ENCODE results near the gene CWC22. TPM values are rescaled to one million over a fixed set of nuclear protein-coding genes. Genes with fewer than 3 reads are reported as not detected.
"Not testable (repeated sequence)": the region's sequence is repeated elsewhere in the genome, so short reads cannot be mapped to it uniquely, and the experiment has no call there.

The CWC22 gene
- total RNA-seq, 1 donor from 2014 or later, result 30.0 TPM

DNA sequence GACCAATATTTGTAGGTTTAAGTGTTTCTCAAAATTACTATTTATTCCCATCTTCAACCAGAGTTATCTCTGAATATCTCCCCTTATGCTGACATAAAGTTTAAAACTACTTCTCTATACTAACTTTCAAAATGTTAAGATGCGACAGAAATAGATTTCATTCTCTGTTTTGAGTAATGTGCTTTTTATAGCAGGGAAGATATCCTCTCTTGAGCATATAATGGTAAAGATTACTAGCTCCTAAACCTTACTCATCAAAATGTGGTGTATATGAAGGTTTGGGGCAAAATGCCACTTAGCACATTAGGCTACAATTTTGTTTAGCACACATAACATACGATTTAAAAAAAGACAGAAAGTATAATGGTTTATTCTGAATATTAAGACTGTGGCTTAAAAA lies 54.4 kb downstream of the CWC22 start:
- intact Hi-C loops (cut with micrococcal nuclease), result no loop called here
- no peak for DNase-seq
- H3K36me3 Mint-ChIP-seq (ENCODE audit: low read depth), result peaks cover 52% of the 10 kb centered on the region

DNA sequence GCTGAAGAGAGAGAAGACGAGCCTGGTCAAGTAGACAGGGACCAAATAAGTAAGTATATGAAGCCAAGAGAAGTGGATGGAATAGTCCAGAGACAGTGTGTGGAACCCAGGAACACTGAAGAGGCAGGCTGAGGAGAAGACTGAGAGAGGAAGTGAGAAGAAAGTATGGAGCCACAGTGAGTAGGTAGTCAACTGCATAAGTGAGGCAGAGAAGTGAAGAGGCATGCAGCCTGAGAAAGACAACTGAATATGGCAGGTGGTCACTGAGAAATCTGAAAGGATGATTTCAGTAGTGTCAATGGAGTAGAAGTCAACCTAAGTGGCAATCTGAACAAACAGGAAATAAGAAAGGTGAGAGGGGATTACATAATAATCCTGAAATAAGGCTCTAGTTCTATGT lies 55.4 kb downstream of the CWC22 start:
- intact Hi-C loops (cut with micrococcal nuclease), result no loop called here
- Mint-ChIP-seq H3K27ac (no peak overlapping the region), H3K36me3 (ENCODE audit: low read depth) (peaks cover 49% of the 10 kb centered on the region), H3K27me3 (no peaks in the 10 kb centered on the region), H3K4me3 (no peak overlapping the region), H3K9me3 (no peaks in the 10 kb centered on the region), H3K4me1 (no peaks in the 10 kb centered on the region)
- no peak for DNase-seq

More for the DNA sequence above, 54.4 kb downstream of the CWC22 start:
- H3K27ac Mint-ChIP-seq, result no peak overlapping the region
- H3K4me1 Mint-ChIP-seq, result no peaks in the 10 kb centered on the region
- H3K27me3 Mint-ChIP-seq, result no peaks in the 10 kb centered on the region
- H3K9me3 Mint-ChIP-seq, result no peaks in the 10 kb centered on the region
- H3K4me3 Mint-ChIP-seq, result no peak overlapping the region

DNA sequence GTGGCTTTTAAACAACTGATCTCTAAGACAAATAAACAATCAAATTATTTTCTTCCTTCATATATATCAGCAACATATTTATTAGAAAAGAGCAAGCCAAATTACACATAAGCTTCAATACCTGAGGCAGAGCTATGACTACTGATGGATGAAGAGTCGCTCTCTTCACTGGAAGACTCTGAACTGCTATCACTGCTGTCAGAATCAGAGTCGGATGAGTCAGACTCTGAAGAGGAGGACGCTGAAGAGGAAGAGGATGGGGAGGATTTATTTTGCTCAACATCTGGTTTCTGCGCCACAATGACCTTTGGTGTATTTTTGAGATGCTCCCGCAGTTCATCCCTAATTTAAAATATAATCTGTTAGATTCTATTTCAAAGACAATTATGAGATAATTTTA lies 56.7 kb downstream of the CWC22 start:
- Mint-ChIP-seq H3K27me3 (no peaks in the 10 kb centered on the region), H3K9me3 (no peaks in the 10 kb centered on the region), H3K27ac (no peak overlapping the region), H3K36me3 (ENCODE audit: low read depth) (peaks cover 52% of the 10 kb centered on the region), H3K4me1 (no peaks in the 10 kb centered on the region), H3K4me3 (no peak overlapping the region)
- DNase-seq, result no peak
- intact Hi-C loops (cut with micrococcal nuclease), result no loop called here

DNA sequence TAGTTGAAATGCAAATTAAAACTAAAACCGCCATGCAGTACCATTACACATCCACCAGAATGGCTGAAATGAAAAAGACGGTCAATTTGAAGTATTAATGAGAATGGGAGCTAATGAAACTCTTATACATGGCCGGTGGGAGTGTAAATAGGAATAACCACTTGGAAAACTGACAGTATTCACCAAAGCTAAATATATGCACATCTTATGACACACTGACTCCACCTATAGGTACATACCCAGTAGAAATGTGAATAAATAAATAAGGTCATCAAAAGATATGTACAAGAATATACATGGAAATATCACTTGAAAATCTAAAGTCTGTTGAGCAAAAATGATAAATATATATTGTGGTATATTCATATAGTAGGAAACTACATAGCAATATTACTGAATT lies 57.7 kb downstream of the CWC22 start:
- H3K36me3 Mint-ChIP-seq (ENCODE audit: low read depth), result peaks cover 54% of the 10 kb centered on the region
- H3K27ac Mint-ChIP-seq, result no peak overlapping the region
- H3K27me3 Mint-ChIP-seq, result no peaks in the 10 kb centered on the region

DNA sequence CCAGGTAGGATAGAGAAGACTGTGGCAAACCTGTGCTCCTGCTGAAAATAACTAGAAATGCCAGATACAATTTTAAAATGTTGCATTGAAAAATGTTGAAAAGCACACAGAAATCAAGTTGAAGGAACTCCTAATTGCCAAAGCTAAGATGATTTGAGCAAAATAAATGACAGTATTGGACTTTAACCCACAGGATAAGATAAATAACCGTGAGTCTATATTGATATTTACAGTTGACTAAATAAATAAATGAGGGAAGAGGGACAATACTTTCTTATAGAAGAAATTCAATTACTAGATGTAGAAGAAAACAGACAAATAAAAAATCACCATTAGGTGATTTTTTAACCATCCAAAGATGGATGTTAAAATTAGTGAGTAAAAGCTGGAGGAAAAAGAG lies 59.0 kb downstream of the CWC22 start:
- no peak overlapping the region for H3K27ac Mint-ChIP-seq
- H3K4me1 Mint-ChIP-seq, result no peaks in the 10 kb centered on the region
- H3K36me3 Mint-ChIP-seq (ENCODE audit: low read depth), result peaks cover 50% of the 10 kb centered on the region
- no peak for DNase-seq
- no peaks in the 10 kb centered on the region for H3K9me3 Mint-ChIP-seq
- no peak overlapping the region for H3K4me3 Mint-ChIP-seq
- H3K27me3 Mint-ChIP-seq, result no peaks in the 10 kb centered on the region
- intact Hi-C loops (cut with micrococcal nuclease), result no loop called here

More for the DNA sequence above, 57.7 kb downstream of the CWC22 start:
- DNase-seq, result no peak
- Mint-ChIP-seq H3K4me1 (no peaks in the 10 kb centered on the region), H3K4me3 (no peak overlapping the region), H3K9me3 (no peaks in the 10 kb centered on the region)
- intact Hi-C loops (cut with micrococcal nuclease), result no loop called here

DNA sequence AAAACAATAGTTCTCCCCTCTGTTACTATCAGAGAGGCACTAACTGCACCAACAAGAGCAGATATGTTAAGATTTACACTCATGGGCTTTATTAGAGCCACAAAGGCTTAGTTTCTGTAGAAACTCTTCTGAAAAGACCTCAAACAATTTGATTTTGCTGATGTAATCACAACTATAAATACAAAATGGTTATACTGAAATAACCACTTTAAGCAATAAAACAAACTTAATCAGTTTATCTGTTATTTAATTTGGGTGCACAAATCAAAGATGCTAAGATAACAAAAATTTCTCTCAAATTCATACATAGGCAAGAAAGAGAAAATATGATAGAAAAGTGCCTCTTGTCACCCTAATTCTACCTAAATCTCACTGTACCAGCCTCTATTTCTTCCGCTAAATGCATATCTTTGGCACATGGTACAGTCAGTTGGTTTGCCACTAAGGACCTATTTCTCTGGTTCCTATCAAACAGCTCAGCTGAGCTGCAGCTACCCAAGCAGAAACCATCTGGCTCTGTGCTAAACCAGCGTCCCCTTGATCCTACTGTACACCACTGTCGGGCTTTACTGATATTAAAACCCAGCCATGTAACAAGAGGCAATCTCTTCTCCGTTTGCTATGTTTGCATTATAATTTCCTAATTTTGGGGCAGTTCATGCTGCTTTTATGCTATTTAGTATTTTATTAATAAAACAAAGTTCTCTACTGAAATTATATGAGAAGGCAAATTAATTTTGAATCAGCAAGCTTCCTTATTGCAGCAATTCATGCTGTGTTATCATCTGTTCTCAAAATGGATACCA lies 60.1 kb downstream of the CWC22 start:
- Mint-ChIP-seq H3K9me3 (no peaks in the 10 kb centered on the region), H3K4me3 (no peak overlapping the region), H3K36me3 (ENCODE audit: low read depth) (peaks cover 47% of the 10 kb centered on the region), H3K4me1 (no peaks in the 10 kb centered on the region), H3K27me3 (no peaks in the 10 kb centered on the region), H3K27ac (no peak overlapping the region)
- intact Hi-C loops (cut with micrococcal nuclease), result no loop called here
- DNase-seq, result no peak

DNA sequence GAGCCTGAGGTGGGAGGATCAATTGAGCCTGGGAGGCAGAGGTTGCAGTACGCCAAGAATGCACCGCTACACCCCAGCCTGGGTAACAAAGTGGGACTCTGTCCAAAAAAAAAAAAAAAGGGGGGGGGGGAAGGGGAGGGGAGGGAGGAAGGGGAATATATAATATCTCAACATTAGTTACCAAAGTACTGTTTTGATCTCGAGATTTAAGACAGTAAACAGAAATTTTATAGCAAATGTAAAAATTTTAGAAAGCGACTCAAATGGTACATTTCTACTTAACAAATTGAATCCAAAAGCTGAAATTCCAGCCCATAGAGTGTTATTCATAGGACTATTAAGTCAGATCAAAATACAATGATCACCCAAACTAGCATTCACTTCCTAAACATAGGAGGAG lies 60.8 kb downstream of the CWC22 start:
- Mint-ChIP-seq H3K4me1 (no peaks in the 10 kb centered on the region), H3K27ac (no peak overlapping the region)

DNA sequence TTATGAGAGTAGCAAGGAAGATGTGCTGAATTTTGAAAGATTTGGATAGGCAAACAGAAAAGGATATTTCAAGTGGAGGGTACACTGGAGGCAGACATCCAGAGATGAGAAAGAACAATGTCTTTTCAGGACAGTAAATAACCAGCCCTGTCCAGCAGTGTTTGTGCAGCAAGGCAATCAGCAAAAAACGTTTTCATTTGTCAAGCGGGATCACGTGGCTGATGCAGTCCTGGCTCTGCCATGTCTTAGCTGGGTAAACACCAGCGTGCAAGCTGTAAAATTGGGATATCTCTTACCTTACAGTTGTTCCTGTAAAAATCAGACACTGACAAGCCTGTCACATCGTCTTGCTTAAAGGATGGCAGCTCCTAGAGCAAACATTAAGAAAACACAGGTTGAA lies 67.8 kb downstream of the CWC22 start:
- Mint-ChIP-seq H3K4me1 (no peaks in the 10 kb centered on the region), H3K4me3 (no peak overlapping the region), H3K9me3 (no peaks in the 10 kb centered on the region), H3K36me3 (ENCODE audit: low read depth) (peaks cover 5% of the 10 kb centered on the region), H3K27ac (no peak overlapping the region), H3K27me3 (no peaks in the 10 kb centered on the region)
- DNase-seq, result no peak
- intact Hi-C loops (cut with micrococcal nuclease), result no loop called here

More for the DNA sequence above, 60.8 kb downstream of the CWC22 start:
- H3K27me3 Mint-ChIP-seq, result no peaks in the 10 kb centered on the region
- intact Hi-C loops (cut with micrococcal nuclease), result no loop called here
- H3K4me3 Mint-ChIP-seq, result no peak overlapping the region
- H3K36me3 Mint-ChIP-seq (ENCODE audit: low read depth), result peaks cover 42% of the 10 kb centered on the region
- no peak for DNase-seq
- no peaks in the 10 kb centered on the region for H3K9me3 Mint-ChIP-seq

DNA sequence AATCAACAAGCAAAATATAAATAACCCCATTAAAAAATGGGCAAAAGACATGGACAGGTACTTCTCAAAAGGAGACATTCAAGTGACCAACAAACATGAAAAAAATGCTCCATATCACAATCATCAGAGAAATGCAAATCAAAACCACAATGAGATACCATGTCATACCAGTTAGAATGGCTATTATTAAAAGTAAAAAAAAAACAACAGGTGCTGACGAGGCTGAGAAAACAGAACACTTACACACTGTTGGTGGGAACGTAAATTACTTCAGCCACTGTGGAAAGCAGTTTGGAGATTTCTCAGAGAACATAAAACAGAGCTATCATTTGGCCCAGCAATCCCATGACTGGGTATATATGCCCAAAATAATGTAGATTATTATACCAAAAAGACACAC lies 69.1 kb downstream of the CWC22 start:
- Mint-ChIP-seq H3K9me3 (no peaks in the 10 kb centered on the region), H3K27me3 (no peaks in the 10 kb centered on the region), H3K27ac (no peak overlapping the region), H3K4me1 (no peaks in the 10 kb centered on the region), H3K4me3 (no peak overlapping the region), H3K36me3 (ENCODE audit: low read depth) (peaks cover 3% of the 10 kb centered on the region)
- intact Hi-C loops (cut with micrococcal nuclease), result no loop called here
- no peak for DNase-seq

DNA sequence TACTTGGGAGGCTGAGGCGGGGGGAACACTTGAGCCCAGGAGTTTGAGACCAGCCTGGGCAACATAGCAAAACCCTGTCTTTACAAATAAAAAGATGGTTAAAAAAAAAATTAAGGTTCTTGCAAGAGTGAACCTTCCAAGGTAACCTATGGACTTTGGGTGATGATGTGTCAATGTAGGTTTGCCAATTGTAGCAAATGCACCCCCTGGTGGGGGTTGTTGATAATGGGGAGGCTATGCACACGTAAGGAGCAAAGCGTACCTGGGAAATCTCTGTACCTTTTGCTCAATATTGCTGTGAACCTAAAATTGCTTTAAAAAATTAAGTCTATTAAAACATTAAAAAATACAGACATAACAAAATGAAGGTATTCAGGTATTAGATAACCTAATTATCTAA lies 70.4 kb downstream of the CWC22 start:
- no peak overlapping the region for H3K27ac Mint-ChIP-seq
- intact Hi-C loops (cut with micrococcal nuclease), result no loop called here
- H3K4me1 Mint-ChIP-seq, result no peaks in the 10 kb centered on the region
- H3K4me3 Mint-ChIP-seq, result no peak overlapping the region
- DNase-seq, result peak; percentile 70
- H3K9me3 Mint-ChIP-seq, result no peaks in the 10 kb centered on the region
- H3K36me3 Mint-ChIP-seq (ENCODE audit: low read depth), result no peaks in the 10 kb centered on the region
- H3K27me3 Mint-ChIP-seq, result no peaks in the 10 kb centered on the region

DNA sequence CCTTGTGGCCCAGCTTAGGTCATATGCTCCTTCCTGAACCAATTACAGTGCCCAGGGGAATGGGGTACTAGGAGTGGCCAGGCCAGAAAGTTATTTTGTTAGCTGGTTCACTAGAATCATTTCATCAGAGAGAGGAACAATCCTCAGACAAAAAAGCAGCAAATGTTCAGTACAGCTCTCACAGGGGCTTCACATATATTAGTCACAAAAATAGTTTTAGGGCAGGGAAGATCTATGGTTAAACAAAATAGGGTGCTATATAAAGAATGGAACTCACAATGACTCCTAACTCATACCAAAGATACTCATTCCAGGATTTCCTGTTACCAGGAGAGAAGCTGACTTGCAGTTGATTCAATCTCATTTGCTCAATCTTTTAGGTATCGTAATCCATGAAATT lies 71.0 kb downstream of the CWC22 start:
- Mint-ChIP-seq H3K4me3 (no peak overlapping the region), H3K9me3 (peaks cover 5% of the 10 kb centered on the region), H3K27ac (no peak overlapping the region), H3K27me3 (no peaks in the 10 kb centered on the region), H3K36me3 (ENCODE audit: low read depth) (no peaks in the 10 kb centered on the region), H3K4me1 (no peaks in the 10 kb centered on the region)
- intact Hi-C loops (cut with micrococcal nuclease), result no loop called here
- DNase-seq, result no peak

DNA sequence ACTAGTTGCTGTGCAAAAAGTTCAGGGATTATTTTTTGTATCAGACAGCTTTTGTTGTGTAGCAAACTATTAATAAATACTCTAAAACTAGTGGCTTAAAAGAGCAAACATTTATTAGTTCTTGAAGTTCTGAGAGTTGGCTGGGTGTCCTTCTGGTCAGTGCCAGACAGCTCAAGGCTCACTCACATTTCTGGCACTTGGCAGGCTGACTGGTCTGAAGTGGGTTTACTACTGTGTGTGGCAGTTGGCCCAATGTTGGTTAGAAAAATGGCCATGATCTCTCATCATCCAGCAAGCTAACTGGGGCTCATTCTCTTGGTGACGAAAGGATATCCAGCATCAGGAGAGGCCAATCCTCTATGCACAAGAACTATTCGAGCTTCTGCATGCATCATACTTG lies 74.3 kb downstream of the CWC22 start:
- Mint-ChIP-seq H3K9me3 (peaks cover 15% of the 10 kb centered on the region), H3K4me1 (no peaks in the 10 kb centered on the region), H3K27me3 (no peaks in the 10 kb centered on the region), H3K36me3 (ENCODE audit: low read depth) (no peaks in the 10 kb centered on the region), H3K4me3 (no peak overlapping the region), H3K27ac (no peak overlapping the region)
- no peak for DNase-seq
- intact Hi-C loops (cut with micrococcal nuclease), result no loop called here

DNA sequence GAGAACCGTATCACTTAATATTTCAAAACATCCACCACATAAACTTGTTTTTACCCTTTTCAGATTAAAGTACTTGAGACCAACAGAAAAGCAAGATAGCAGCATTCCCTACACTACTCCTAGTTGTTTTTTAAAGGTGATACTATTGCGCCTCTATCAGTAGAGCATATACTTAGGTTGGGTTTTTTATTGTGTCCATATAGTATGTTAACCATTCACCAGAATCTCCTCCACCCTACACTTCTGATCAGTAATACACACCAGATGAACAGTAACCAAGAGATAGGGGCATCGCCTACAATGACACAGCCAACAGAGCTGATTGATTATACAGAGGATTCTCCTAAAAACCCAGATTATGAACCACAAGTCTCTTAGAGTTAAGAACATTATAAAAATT lies 75.6 kb downstream of the CWC22 start:
- H3K36me3 Mint-ChIP-seq (ENCODE audit: low read depth), result no peaks in the 10 kb centered on the region
- no peak overlapping the region for H3K4me3 Mint-ChIP-seq
- intact Hi-C loops (cut with micrococcal nuclease), result no loop called here
- DNase-seq, result no peak
- H3K4me1 Mint-ChIP-seq, result no peaks in the 10 kb centered on the region
- H3K27me3 Mint-ChIP-seq, result no peaks in the 10 kb centered on the region
- H3K9me3 Mint-ChIP-seq, result peaks cover 27% of the 10 kb centered on the region
- no peak overlapping the region for H3K27ac Mint-ChIP-seq

DNA sequence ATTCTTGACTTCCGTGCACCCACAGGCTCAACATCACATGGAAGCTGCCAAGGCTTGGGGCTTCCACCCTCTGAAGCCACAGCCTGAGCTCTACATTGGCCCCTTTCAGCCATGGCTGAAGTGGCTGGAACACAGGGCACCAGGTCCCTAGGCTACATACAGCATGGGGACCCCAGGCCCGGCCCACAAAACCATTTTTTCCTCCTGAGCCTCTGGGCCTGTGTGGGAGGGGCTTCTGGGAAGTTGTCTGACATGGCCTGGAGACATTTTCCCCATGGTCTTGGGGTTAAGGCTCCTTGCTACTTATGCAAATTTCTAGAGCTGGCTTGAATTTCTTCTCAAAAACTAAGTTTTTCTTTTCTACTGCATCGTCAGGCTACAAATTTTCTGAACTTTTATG lies 77.1 kb downstream of the CWC22 start:
- H3K36me3 Mint-ChIP-seq (ENCODE audit: low read depth); DNase-seq; H3K4me1 Mint-ChIP-seq; H3K4me3 Mint-ChIP-seq; H3K27ac Mint-ChIP-seq; H3K27me3 Mint-ChIP-seq; intact Hi-C loops (cut with micrococcal nuclease): not testable (repeated sequence)
- H3K9me3 Mint-ChIP-seq, result peaks cover 27% of the 10 kb centered on the region

DNA sequence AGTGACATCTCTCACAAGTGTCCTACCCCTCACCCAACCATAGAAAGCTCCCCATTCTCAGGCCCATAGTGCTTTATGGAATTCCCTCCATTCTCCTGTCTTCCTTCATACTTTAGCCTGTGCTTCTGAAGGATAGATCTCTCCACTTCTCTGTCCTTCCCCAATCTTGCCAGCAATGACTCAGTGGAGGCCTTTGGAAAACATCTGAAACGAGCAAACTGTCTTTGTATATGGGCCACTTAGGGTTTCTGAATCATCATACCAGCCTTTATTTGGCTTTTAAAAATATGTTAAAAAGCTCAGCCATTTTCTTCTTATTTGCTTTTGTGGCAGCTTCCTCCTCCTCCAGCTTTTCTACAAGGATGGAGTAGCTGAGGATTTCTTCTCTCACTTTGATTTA lies 80.1 kb downstream of the CWC22 start:
- Mint-ChIP-seq H3K27me3 (no peaks in the 10 kb centered on the region), H3K27ac (no peak overlapping the region), H3K36me3 (ENCODE audit: low read depth) (no peaks in the 10 kb centered on the region), H3K4me3 (no peak overlapping the region), H3K9me3 (peaks cover 27% of the 10 kb centered on the region), H3K4me1 (no peaks in the 10 kb centered on the region)
- intact Hi-C loops (cut with micrococcal nuclease), result no loop called here
- DNase-seq, result no peak

All from activated CD4-positive, alpha-beta T cell treated with anti-CD3 and anti-CD28 coated beads, Interleukin-2, amount 10 ng/mL, durations not matched to agents 24 days and 14 days (primary cell).